Panc1 (cell line): Measurements from ENCODE around the gene DVL2. TPM values are rescaled to one million over a fixed set of nuclear protein-coding genes. Genes with fewer than 3 reads are reported as not detected.
A peak's percentile ranks its signal among the peaks of the same experiment; 100 is the strongest.

ENCODE experiments used
- ATAC-seq: fragments of 200-7000 bp; cut with Tn5 transposase; 2 replicates; pipeline ENCODE4 v1.9.1; 2020; ENCODE audit warnings: mild to moderate bottlenecking, moderate library complexity
- BruUV-seq: library from RNA; stranded (reverse); fragments of 400-500 nt; replicated peaks from 2 replicates; lab custom pipeline; 2021; lab: Mats Ljungman, UMichigan
- CTCF ChIA-PET: fragments of 300-600 bp; sonication (Branson Sonifier 250); formaldehyde crosslinking; loops from one replicate; lab custom pipeline; 2022; ENCODE audit warnings: antibody characterized with exemption; lab: Charles Lee
- POLR2A ChIA-PET: fragments of 300-600 bp; sonication (Branson Sonifier 250); formaldehyde crosslinking; loops from one replicate; lab custom pipeline; 2022; ENCODE audit warnings: antibody characterized with exemption; lab: Charles Lee
- DNase-seq: peaks from one replicate; pipeline ENCODE4 v3.0.0-alpha.2; 2010; ENCODE audit warnings: low read depth, low spot score
- H3K27ac ChIP-seq: 2 replicates; pipeline ENCODE4 v1.5.1; 2011; ENCODE audit warnings: mild to moderate bottlenecking, low read length, inconsistent platforms
- H3K27me3 ChIP-seq: fragments of 200-500 bp; sonication (Bioruptor generic); 2 replicates; pipeline ENCODE4 v1.6.0; 2014; ENCODE audit warnings: low read length, inconsistent platforms; ENCODE audit not compliant: control insufficient read depth, insufficient read depth
- H3K36me3 ChIP-seq: fragments of 200-500 bp; sonication (Bioruptor generic); 2 replicates; pipeline ENCODE4 v1.5.1; 2014; ENCODE audit warnings: inconsistent platforms, mild to moderate bottlenecking, low read length, moderate library complexity; ENCODE audit not compliant: control insufficient read depth, insufficient read depth
- H3K4me1 ChIP-seq: 2 replicates; pipeline ENCODE4 v1.5.1; 2011; ENCODE audit warnings: inconsistent platforms, mild to moderate bottlenecking, low read length, moderate library complexity; ENCODE audit not compliant: control insufficient read depth, insufficient read depth
- H3K4me3 ChIP-seq, 2 experiments: 2 replicates each; pipeline ENCODE4 v1.5.1; 2011 to 2012; ENCODE audit warnings: low read depth in 2 of 2, low read length in 2 of 2, mild to moderate bottlenecking in 2 of 2, inconsistent platforms in 1 of 2, moderate library complexity in 1 of 2
- H3K9me3 ChIP-seq: fragments of 200-500 bp; sonication (Bioruptor generic); 2 replicates; pipeline ENCODE4 v1.5.1; 2014; ENCODE audit warnings: low read depth, mild to moderate bottlenecking, inconsistent platforms, low read length, moderate library complexity; ENCODE audit not compliant: control insufficient read depth, insufficient read depth
- CTCF ChIP-seq: fragments of 450-650 bp; IDR thresholded peaks from 2 replicates; pipeline ENCODE4 v1.5.1; 2017; ENCODE audit warnings: mild to moderate bottlenecking
- POLR2AphosphoS5 ChIP-seq: IDR thresholded peaks from 2 replicates; pipeline ENCODE4 v1.6.1; 2012; ENCODE audit warnings: mild to moderate bottlenecking, low read depth, low read length, moderate library complexity
- SIN3A ChIP-seq: IDR thresholded peaks from 2 replicates; pipeline ENCODE4 v1.6.1; 2012; ENCODE audit warnings: low read depth, mild to moderate bottlenecking, low read length, moderate library complexity, borderline replicate concordance; ENCODE audit not compliant: insufficient read depth
- TCF7L2 ChIP-seq: IDR thresholded peaks from 2 replicates; pipeline ENCODE4 v1.6.1; 2011; ENCODE audit warnings: mild to moderate bottlenecking, low read depth, low read length, inconsistent platforms
- in situ Hi-C: cut with HindIII; loops from 2 replicates; pipeline ENCODE4 v1.10.0; 2016; ENCODE audit warnings: low sequenced_read_pairs, low pct_unique_long_range_greater_than_20kb
- intact Hi-C: fragments of 100-400 bp; cut with micrococcal nuclease; formaldehyde crosslinking; loops from one replicate; pipeline ENCODE4 v1.10.0; 2022; ENCODE audit not compliant: unreplicated experiment
- total RNA-seq: library from RNA; stranded (reverse); gene quantifications from one replicate; pipeline ENCODE4 v1.2.1, GENCODE V29; 2021; ENCODE audit not compliant: unreplicated experiment
- TF ChIP-seq, protein P1 (sequence below), 2 experiments: IDR thresholded peaks; 2 replicates each; pipeline ENCODE4 v1.6.1; 2011 to 2012; ENCODE audit warnings: low read depth in 2 of 2, control low read depth in 1 of 2, low read length in 1 of 2, mild to moderate bottlenecking in 1 of 2, moderate library complexity in 1 of 2; ENCODE audit not compliant: insufficient read depth in 1 of 2

Gene DVL2
- total RNA-seq, 1 experiment from 2014 or later = 84.2 TPM

DNA sequence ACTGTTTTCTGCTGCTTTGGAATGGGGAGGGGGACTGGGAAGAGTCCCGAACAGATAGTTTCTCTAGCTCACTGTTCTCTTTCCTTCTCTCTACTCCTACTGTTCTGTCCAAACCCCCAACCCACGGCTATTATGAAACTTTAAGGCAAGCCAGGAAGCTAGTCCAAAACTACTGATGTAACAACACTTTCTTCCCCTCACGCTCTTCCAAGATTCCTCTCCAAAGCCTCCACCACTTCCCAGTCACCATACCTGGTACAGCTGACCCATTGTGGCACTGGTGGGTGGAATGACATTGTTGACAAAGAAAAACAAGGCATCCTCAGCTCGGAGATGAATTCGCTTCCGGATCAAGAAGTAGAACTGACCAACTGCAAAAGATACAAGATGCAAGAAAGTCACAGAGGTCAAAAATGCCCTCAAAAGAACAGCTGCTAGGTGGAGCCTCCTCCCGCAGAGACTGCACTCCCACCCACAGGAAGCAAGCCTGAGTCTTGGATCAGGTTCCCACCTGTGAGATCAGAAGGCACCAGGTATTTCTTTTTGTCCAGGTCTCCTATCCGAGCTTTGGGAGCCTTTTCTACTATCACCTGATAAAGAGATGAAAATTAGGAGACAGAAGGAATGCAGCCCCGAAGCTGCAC lies 6.9 kb upstream of the DVL2 start:
- ATAC-seq (no peak), DNase-seq (no peak)
- intact Hi-C loops = no loop called here
- peak overlapping the region; percentile 87 to 92 for H3K4me3 ChIP-seq
- peak overlapping the region; percentile 99 for H3K27ac ChIP-seq
- H3K27me3 ChIP-seq = no peaks in the 10 kb centered on the region
- in situ Hi-C loops = no loop called here
- H3K36me3 ChIP-seq = peaks cover 10% of the 10 kb centered on the region
- peaks cover 26% of the 10 kb centered on the region for H3K4me1 ChIP-seq
- TF ChIP-seq CTCF = no peak
- TF ChIP-seq, protein P1, sequence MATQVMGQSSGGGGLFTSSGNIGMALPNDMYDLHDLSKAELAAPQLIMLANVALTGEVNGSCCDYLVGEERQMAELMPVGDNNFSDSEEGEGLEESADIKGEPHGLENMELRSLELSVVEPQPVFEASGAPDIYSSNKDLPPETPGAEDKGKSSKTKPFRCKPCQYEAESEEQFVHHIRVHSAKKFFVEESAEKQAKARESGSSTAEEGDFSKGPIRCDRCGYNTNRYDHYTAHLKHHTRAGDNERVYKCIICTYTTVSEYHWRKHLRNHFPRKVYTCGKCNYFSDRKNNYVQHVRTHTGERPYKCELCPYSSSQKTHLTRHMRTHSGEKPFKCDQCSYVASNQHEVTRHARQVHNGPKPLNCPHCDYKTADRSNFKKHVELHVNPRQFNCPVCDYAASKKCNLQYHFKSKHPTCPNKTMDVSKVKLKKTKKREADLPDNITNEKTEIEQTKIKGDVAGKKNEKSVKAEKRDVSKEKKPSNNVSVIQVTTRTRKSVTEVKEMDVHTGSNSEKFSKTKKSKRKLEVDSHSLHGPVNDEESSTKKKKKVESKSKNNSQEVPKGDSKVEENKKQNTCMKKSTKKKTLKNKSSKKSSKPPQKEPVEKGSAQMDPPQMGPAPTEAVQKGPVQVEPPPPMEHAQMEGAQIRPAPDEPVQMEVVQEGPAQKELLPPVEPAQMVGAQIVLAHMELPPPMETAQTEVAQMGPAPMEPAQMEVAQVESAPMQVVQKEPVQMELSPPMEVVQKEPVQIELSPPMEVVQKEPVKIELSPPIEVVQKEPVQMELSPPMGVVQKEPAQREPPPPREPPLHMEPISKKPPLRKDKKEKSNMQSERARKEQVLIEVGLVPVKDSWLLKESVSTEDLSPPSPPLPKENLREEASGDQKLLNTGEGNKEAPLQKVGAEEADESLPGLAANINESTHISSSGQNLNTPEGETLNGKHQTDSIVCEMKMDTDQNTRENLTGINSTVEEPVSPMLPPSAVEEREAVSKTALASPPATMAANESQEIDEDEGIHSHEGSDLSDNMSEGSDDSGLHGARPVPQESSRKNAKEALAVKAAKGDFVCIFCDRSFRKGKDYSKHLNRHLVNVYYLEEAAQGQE (IDR thresholded peaks at IDR 0.05; ENCODE audit: insufficient read depth in 1 of 2, low read depth in 2 of 2, low read length in 1 of 2) = no peak
- no peak for TF ChIP-seq TCF7L2
- no peak for TF ChIP-seq SIN3A
- no peak for TF ChIP-seq POLR2AphosphoS5
- BruUV-seq = no TSS peak
- CTCF ChIA-PET = no interaction called here
- POLR2A ChIA-PET = no interaction called here
- no peaks in the 10 kb centered on the region for H3K9me3 ChIP-seq

- peak overlapping the region; percentile 87 to 92 for H3K4me3 ChIP-seq
- TF ChIP-seq SIN3A = no peak
- no peak for TF ChIP-seq POLR2AphosphoS5
- TF ChIP-seq CTCF = no peak
- TF ChIP-seq, protein P1 (IDR thresholded peaks at IDR 0.05; ENCODE audit: insufficient read depth in 1 of 2, low read depth in 2 of 2, low read length in 1 of 2) = no peak
- no peak for TF ChIP-seq TCF7L2
- H3K36me3 ChIP-seq = peaks cover 10% of the 10 kb centered on the region
- in situ Hi-C loops = no loop called here
- POLR2A ChIA-PET = no interaction called here
- ATAC-seq (no peak), DNase-seq (no peak)
- TSS peak; percentile 77 for BruUV-seq
- peaks cover 34% of the 10 kb centered on the region for H3K4me1 ChIP-seq
- H3K9me3 ChIP-seq = no peaks in the 10 kb centered on the region
- CTCF ChIA-PET = no interaction called here
- H3K27me3 ChIP-seq = no peaks in the 10 kb centered on the region
- intact Hi-C loops = no loop called here
- peak overlapping the region; percentile 99 for H3K27ac ChIP-seq
Observed at GRCh38 chr17:7240375-7240774, 6.1 kb upstream of the DVL2 start.
